CD4-positive, alpha-beta T cell (primary cell): Measurements from ENCODE around the gene SNRNP25. TPM values are rescaled to one million over a fixed set of nuclear protein-coding genes. Genes with fewer than 3 reads are reported as not detected.

Experiments
- ATAC-seq: fragments of 200-7000 bp; cut with Tn5 transposase; one replicate; pipeline ENCODE4 v1.10.0; 2022; ENCODE audit warnings: mild to moderate bottlenecking; ENCODE audit not compliant: poor library complexity
- CTCF ChIA-PET: fragments of 350-600 bp; sonication (Branson Sonifier 250); formaldehyde crosslinking; loops from one replicate; lab custom pipeline; 2021; ENCODE audit warnings: antibody characterized with exemption, inconsistent platforms; lab: Charles Lee
- POLR2A ChIA-PET: fragments of 350-600 bp; sonication (Branson Sonifier 250); formaldehyde crosslinking; loops from one replicate; lab custom pipeline; 2021; ENCODE audit warnings: antibody characterized with exemption, inconsistent platforms; lab: Charles Lee
- DNase-seq, 14 experiments: peaks; one replicate each; pipeline ENCODE4 v3.0.0-alpha.2; 2013 to 2020; ENCODE audit warnings: mixed read lengths in 2 of 14
- H3K27ac ChIP-seq, 2 donors: one replicate each; pipeline versions ENCODE4 v1.5.1 to v1.7.0; 2013; ENCODE audit warnings: low read length in 2 of 2, low read depth in 1 of 2, mild to moderate bottlenecking in 1 of 2
- H3K27me3 ChIP-seq, 2 experiments: 1 replicate in 1 of 2; 2 replicates in 1 of 2; pipeline versions ENCODE4 v1.6.1 to v1.7.0; 2013; ENCODE audit warnings: low read length in 2 of 2, control low read depth in 1 of 2, mild to moderate bottlenecking in 1 of 2, moderate library complexity in 1 of 2; ENCODE audit not compliant: insufficient read depth in 2 of 2, control insufficient read depth in 1 of 2
- H3K36me3 ChIP-seq: one replicate; pipeline ENCODE4 v1.6.1; 2013; ENCODE audit warnings: low read length, control low read depth; ENCODE audit not compliant: insufficient read depth
- H3K4me1 ChIP-seq: one replicate; pipeline ENCODE4 v1.6.1; 2013; ENCODE audit warnings: low read length, control low read depth; ENCODE audit not compliant: insufficient read depth
- H3K4me3 ChIP-seq: one replicate; pipeline ENCODE4 v1.5.1; 2013; ENCODE audit warnings: mild to moderate bottlenecking, low read length, moderate library complexity
- H3K9me3 ChIP-seq, 2 experiments: 1 replicate in 1 of 2; 2 replicates in 1 of 2; pipeline versions ENCODE4 v1.6.1 to v1.7.0; 2013; ENCODE audit warnings: low read length in 2 of 2, mild to moderate bottlenecking in 2 of 2, control low read depth in 1 of 2, moderate library complexity in 1 of 2; ENCODE audit not compliant: control insufficient read depth in 1 of 2, insufficient read depth in 1 of 2
- H3K27ac Mint-ChIP-seq: one replicate; pipeline ENCODE4 v1.8.0; 2020; ENCODE audit warnings: mixed read lengths
- H3K27me3 Mint-ChIP-seq: one replicate; pipeline ENCODE4 v1.8.0; 2021; ENCODE audit warnings: mixed read lengths
- H3K36me3 Mint-ChIP-seq: one replicate; pipeline ENCODE4 v1.8.0; 2021; ENCODE audit warnings: low read depth, mixed read lengths
- H3K4me1 Mint-ChIP-seq: one replicate; pipeline ENCODE4 v1.8.0; 2021; ENCODE audit warnings: low read depth, mixed read lengths
- H3K4me3 Mint-ChIP-seq: one replicate; pipeline ENCODE4 v1.8.0; 2020; ENCODE audit warnings: mild to moderate bottlenecking, mixed read lengths
- H3K9me3 Mint-ChIP-seq: one replicate; pipeline ENCODE4 v1.8.0; 2020; ENCODE audit warnings: mixed read lengths
- intact Hi-C, 2 experiments: fragments of 100-400 bp; cut with DNase I in 1 of 2; cut with micrococcal nuclease in 1 of 2; formaldehyde crosslinking; loops; one replicate each; pipeline versions ENCODE4 v1.15.1 to v1.9.0; 2023 to 2025; cut with DNase I, micrococcal nuclease
- total RNA-seq, 174 experiments: library from RNA in 2 of 174; stranded (reverse) in 2 of 174; gene quantifications; one replicate each; pipeline ENCODE4 v1.2.3 and lab custom pipeline; 2021 to 2026
- TF ChIP-seq, protein P1 (sequence below): fragments of 200-600 bp; IDR thresholded peaks from one replicate; pipeline ENCODE4 v1.8.0; 2022; ENCODE audit warnings: antibody characterized with exemption, mild to moderate bottlenecking

Gene SNRNP25
- total RNA-seq, 2 experiments from 2014 or later = 4.8 to 5.1 TPM

GRCh38 chr16:67884-68789 is 14.5 kb downstream of the SNRNP25 start:
- DNase-seq = no peak
- Mint-ChIP-seq H3K4me3 (no peak overlapping the region), H3K27ac (no peak overlapping the region)

DNA sequence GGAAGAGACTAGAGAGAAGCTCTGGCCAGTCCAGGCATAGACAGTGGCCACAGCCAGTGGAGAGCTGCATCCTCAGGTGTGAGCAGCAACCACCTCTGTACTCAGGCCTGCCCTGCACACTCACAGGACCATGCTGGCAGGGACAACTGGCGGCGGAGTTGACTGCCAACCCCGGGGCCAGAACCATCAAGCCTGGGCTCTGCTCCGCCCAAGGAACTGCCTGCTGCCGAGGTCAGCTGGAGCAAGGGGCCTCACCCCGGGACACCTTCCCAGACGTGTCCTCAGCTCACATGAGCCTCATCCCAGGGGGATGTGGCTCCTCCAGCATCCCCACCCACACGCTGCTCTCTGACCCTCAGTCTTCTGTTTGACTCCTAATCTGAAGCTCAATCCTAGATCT is 15.6 kb downstream of the SNRNP25 start:
- Histone ChIP-seq H3K27me3 (peaks cover 24 to 38% of the 10 kb centered on the region in 2 experiments), H3K4me1 (peaks cover 14% of the 10 kb centered on the region), H3K27ac (no peak overlapping the region), H3K36me3 (no peaks in the 10 kb centered on the region), H3K4me3 (no peak overlapping the region), H3K9me3 (peaks cover 0 to 12% of the 10 kb centered on the region in 2 experiments)
- no peaks in the 10 kb centered on the region for H3K36me3 Mint-ChIP-seq
- peaks cover 58% of the 10 kb centered on the region for H3K27me3 Mint-ChIP-seq
- intact Hi-C loops = no loop called here
- no peak overlapping the region for H3K4me3 Mint-ChIP-seq
- ChIA-PET CTCF (interaction anchor here (1.1 kb wide), 1 partner anchor 38 kb away, joined by 3 read pairs; no protein-coding TSS in a partner anchor), POLR2A (no interaction called here)
- DNase-seq = no peak
- H3K4me1 Mint-ChIP-seq = peaks cover 5% of the 10 kb centered on the region
- TF ChIP-seq, protein P1, sequence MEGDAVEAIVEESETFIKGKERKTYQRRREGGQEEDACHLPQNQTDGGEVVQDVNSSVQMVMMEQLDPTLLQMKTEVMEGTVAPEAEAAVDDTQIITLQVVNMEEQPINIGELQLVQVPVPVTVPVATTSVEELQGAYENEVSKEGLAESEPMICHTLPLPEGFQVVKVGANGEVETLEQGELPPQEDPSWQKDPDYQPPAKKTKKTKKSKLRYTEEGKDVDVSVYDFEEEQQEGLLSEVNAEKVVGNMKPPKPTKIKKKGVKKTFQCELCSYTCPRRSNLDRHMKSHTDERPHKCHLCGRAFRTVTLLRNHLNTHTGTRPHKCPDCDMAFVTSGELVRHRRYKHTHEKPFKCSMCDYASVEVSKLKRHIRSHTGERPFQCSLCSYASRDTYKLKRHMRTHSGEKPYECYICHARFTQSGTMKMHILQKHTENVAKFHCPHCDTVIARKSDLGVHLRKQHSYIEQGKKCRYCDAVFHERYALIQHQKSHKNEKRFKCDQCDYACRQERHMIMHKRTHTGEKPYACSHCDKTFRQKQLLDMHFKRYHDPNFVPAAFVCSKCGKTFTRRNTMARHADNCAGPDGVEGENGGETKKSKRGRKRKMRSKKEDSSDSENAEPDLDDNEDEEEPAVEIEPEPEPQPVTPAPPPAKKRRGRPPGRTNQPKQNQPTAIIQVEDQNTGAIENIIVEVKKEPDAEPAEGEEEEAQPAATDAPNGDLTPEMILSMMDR = no peak
- H3K27ac Mint-ChIP-seq = no peak overlapping the region
- no peak for ATAC-seq
- H3K9me3 Mint-ChIP-seq = no peaks in the 10 kb centered on the region

More at GRCh38 chr16:67884-68789, 14.5 kb downstream of the SNRNP25 start:
- no peak for ATAC-seq
- no peak overlapping the region for H3K27ac ChIP-seq
- peaks cover 19 to 29% of the 10 kb centered on the region in 2 experiments for H3K27me3 ChIP-seq
- no peaks in the 10 kb centered on the region for H3K36me3 ChIP-seq
- ChIA-PET CTCF (interaction anchor here (6.3 kb wide), 1 partner anchor 28 kb away, joined by 105 read pairs; no protein-coding TSS in a partner anchor), POLR2A (no interaction called here)
- no peak overlapping the region for H3K4me3 ChIP-seq
- TF ChIP-seq, protein P1 = no peak
- Mint-ChIP-seq H3K27me3 (peaks cover 47% of the 10 kb centered on the region), H3K4me1 (peaks cover 5% of the 10 kb centered on the region), H3K36me3 (no peaks in the 10 kb centered on the region), H3K9me3 (no peaks in the 10 kb centered on the region)
- peaks cover 0 to 12% of the 10 kb centered on the region in 2 experiments for H3K9me3 ChIP-seq
- peaks cover 14% of the 10 kb centered on the region for H3K4me1 ChIP-seq
- intact Hi-C loops = no loop called here

GRCh38 chr16:71210-71539 is 17.5 kb downstream of the SNRNP25 start:
- H3K4me3 Mint-ChIP-seq = no peak overlapping the region
- Histone ChIP-seq H3K27me3 (peaks cover 24 to 39% of the 10 kb centered on the region in 2 experiments), H3K36me3 (no peaks in the 10 kb centered on the region), H3K4me1 (peaks cover 15% of the 10 kb centered on the region), H3K27ac (no peak overlapping the region), H3K9me3 (peaks cover 0 to 12% of the 10 kb centered on the region in 2 experiments), H3K4me3 (no peak overlapping the region)
- ATAC-seq (no peak), DNase-seq (no peak)
- H3K27me3 Mint-ChIP-seq = peaks cover 56% of the 10 kb centered on the region
- no peaks in the 10 kb centered on the region for H3K9me3 Mint-ChIP-seq
- H3K36me3 Mint-ChIP-seq = no peaks in the 10 kb centered on the region
- H3K4me1 Mint-ChIP-seq = peaks cover 13% of the 10 kb centered on the region
- H3K27ac Mint-ChIP-seq = no peak overlapping the region
- CTCF ChIA-PET = no interaction called here
- TF ChIP-seq, protein P1 = no peak
- POLR2A ChIA-PET = no interaction called here
- intact Hi-C loops = no loop called here
